Thyroid gland (tissue), 4 donors: Measurements from ENCODE around the gene MAPT. TPM values are rescaled to one million over a fixed set of nuclear protein-coding genes. Genes with fewer than 3 reads are reported as not detected.
"Not testable (repeated sequence)": the region's sequence is repeated elsewhere in the genome, so short reads cannot be mapped to it uniquely, and the experiment has no call there.

Experiments
- DNase-seq, 2 donors: peaks; one replicate each; pipeline ENCODE4 v3.0.0-alpha.2; 2019
- H3K27ac ChIP-seq, 3 donors: fragments of 200-600 bp; sonication (generic); 1 replicate in 2 of 3; 2 replicates in 1 of 3; pipeline ENCODE4 v1.5.1; 2016 to 2019; ENCODE audit warnings: mild to moderate bottlenecking in 1 of 3, moderate library complexity in 1 of 3
- H3K27me3 ChIP-seq: fragments of 200-600 bp; sonication (generic); one replicate; pipeline ENCODE4 v1.5.1; 2019
- H3K36me3 ChIP-seq, 2 donors: fragments of 200-600 bp; sonication (generic); one replicate each; pipeline ENCODE4 v1.5.1; 2016 to 2019
- H3K4me1 ChIP-seq, 2 donors: fragments of 200-600 bp; sonication (generic); one replicate each; pipeline ENCODE4 v1.5.1; 2017 to 2019
- H3K4me3 ChIP-seq, 3 donors: fragments of 200-600 bp; sonication (generic); replicated peaks in 1 of 3; 1 replicate in 2 of 3; 2 replicates in 1 of 3; pipeline ENCODE4 v1.5.1; 2016; ENCODE audit warnings: mild to moderate bottlenecking in 1 of 3
- H3K9me3 ChIP-seq: fragments of 200-600 bp; sonication (generic); one replicate; pipeline ENCODE4 v1.5.1; 2017
- CTCF ChIP-seq, 6 experiments: fragments of 200-600 bp in 3 of 6; fragments of 450-650 bp in 3 of 6; sonication (generic) in 3 of 6; IDR thresholded peaks; one replicate each; pipeline ENCODE4 v1.5.1; 2016 to 2019; ENCODE audit warnings: antibody characterized with exemption in 6 of 6, mild to moderate bottlenecking in 2 of 6, inconsistent platforms in 1 of 6, moderate library complexity in 1 of 6
- POLR2A ChIP-seq, 2 donors: fragments of 450-650 bp; IDR thresholded peaks; one replicate each; pipeline ENCODE4 v1.6.1; 2017; ENCODE audit warnings: antibody characterized with exemption in 2 of 2, mild to moderate bottlenecking in 2 of 2, moderate library complexity in 1 of 2
- WGBS, 2 donors: methylation state at CpG; one replicate each; pipeline ENCODE4 v1.1.5; 2017; 5-methylcytosine and 5-hydroxymethylcytosine counted together
- intact Hi-C: fragments of 100-400 bp; cut with DNase I; formaldehyde crosslinking; loops from one replicate; pipeline ENCODE4 v1.15.1; 2023
- total RNA-seq, 4 donors: library from RNA; depleted of rRNA; stranded (reverse); fragments of >200 nt; gene quantifications; one replicate each; pipeline ENCODE4 v1.2.3, GENCODE V29; 2016

The MAPT gene
- total RNA-seq, 4 donors from 2014 or later: 0.54 to 1.8 (median 0.92) TPM

GRCh38 chr17:46020023-46020761, 125.8 kb downstream of the MAPT start:
- 90 to 91% methylated on average over 11 to 14 of the region's 14 CpGs for WGBS, 2 donors
- H3K9me3 ChIP-seq: no peaks in the 10 kb centered on the region
- TF ChIP-seq CTCF (IDR thresholded peaks at IDR 0.05) (no peak), POLR2A (IDR thresholded peaks at IDR 0.05) (no peak)
- H3K4me3 ChIP-seq: no peak overlapping the region
- no peak for DNase-seq
- H3K36me3 ChIP-seq: no peaks in the 10 kb centered on the region
- H3K27me3 ChIP-seq: no peaks in the 10 kb centered on the region
- no peak overlapping the region for H3K27ac ChIP-seq
- intact Hi-C loops: no loop called here
- H3K4me1 ChIP-seq: peaks cover 0 to 12% of the 10 kb centered on the region in 2 donors

- no peak for TF ChIP-seq CTCF (IDR thresholded peaks at IDR 0.05)
- TF ChIP-seq POLR2A (IDR thresholded peaks at IDR 0.05): no peak
- Histone ChIP-seq H3K27ac (no peak overlapping the region), H3K27me3 (no peaks in the 10 kb centered on the region), H3K4me3 (no peak overlapping the region), H3K36me3 (no peaks in the 10 kb centered on the region), H3K9me3 (no peaks in the 10 kb centered on the region), H3K4me1 (peaks cover 0 to 17% of the 10 kb centered on the region in 2 donors)
- no peak for DNase-seq
- intact Hi-C loops: no loop called here
- 73 to 87% methylated on average over 12 of the region's 12 CpGs for WGBS, 2 donors
Measured at GRCh38 chr17:46020998-46021397, 126.6 kb downstream of the MAPT start.

GRCh38 chr17:46023366-46023765, 129.0 kb downstream of the MAPT start:
- DNase-seq: not testable (repeated sequence)
- 92 to 95% methylated on average over 7 of the region's 7 CpGs for WGBS, 2 donors

GRCh38 chr17:46023783-46024388, 129.5 kb downstream of the MAPT start:
- no peak for DNase-seq
- Histone ChIP-seq H3K9me3 (no peaks in the 10 kb centered on the region), H3K36me3 (no peaks in the 10 kb centered on the region), H3K4me3 (no peak overlapping the region), H3K27me3 (no peaks in the 10 kb centered on the region), H3K27ac (no peak overlapping the region), H3K4me1 (peaks cover 0 to 14% of the 10 kb centered on the region in 2 donors)
- intact Hi-C loops: no loop called here
- TF ChIP-seq POLR2A (IDR thresholded peaks at IDR 0.05): no peak
- no peak for TF ChIP-seq CTCF (IDR thresholded peaks at IDR 0.05)
- 93 to 94% methylated on average over 24 of the region's 24 CpGs for WGBS, 2 donors

More at GRCh38 chr17:46023366-46023765, 129.0 kb downstream of the MAPT start:
- H3K27ac ChIP-seq, H3K36me3 ChIP-seq, H3K4me3 ChIP-seq, intact Hi-C loops, H3K9me3 ChIP-seq, H3K27me3 ChIP-seq: not testable (repeated sequence)
- H3K4me1 ChIP-seq: peaks cover 0 to 18% of the 10 kb centered on the region in 2 donors

- WGBS, 2 donors: 83 to 84% methylated on average over 14 of the region's 14 CpGs
- H3K27ac ChIP-seq: no peak overlapping the region
- no peaks in the 10 kb centered on the region for H3K36me3 ChIP-seq
- H3K9me3 ChIP-seq: no peaks in the 10 kb centered on the region
- TF ChIP-seq POLR2A (IDR thresholded peaks at IDR 0.05) (no peak), CTCF (IDR thresholded peaks at IDR 0.05) (no peak)
- intact Hi-C loops: no loop called here
- no peak for DNase-seq
- H3K4me3 ChIP-seq: no peak overlapping the region
- H3K27me3 ChIP-seq: no peaks in the 10 kb centered on the region
- peaks cover 0 to 14% of the 10 kb centered on the region in 2 donors for H3K4me1 ChIP-seq
Measured at GRCh38 chr17:46024590-46024989, 130.2 kb downstream of the MAPT start.
